Measurements from ENCODE around the gene SNAP91. TPM values are rescaled to one million over a fixed set of nuclear protein-coding genes. Genes with fewer than 3 reads are reported as not detected.

The SNAP91 gene
- total RNA-seq, 1 donor from 2014 or later: not detected

DNA sequence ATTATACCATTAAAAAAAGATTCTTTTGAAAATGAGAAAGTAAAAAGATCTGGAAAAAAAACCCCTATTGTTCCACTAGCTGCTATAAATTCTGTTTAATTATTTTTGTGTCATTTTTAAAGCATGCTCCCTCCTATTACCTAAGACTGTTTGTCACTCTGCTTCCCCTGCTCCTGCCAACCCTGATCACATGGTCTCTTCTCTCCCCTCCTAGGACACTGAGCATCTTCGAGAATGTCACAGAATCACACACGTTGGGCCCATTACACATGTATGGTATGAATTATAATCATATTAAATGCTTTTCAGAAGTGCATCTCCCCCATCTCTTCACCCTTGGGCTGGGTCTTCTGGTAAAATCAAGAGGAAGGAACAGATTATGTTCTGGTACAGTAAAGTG, 6.2 kb downstream of the SNAP91 start:
- TF ChIP-seq, protein P1, sequence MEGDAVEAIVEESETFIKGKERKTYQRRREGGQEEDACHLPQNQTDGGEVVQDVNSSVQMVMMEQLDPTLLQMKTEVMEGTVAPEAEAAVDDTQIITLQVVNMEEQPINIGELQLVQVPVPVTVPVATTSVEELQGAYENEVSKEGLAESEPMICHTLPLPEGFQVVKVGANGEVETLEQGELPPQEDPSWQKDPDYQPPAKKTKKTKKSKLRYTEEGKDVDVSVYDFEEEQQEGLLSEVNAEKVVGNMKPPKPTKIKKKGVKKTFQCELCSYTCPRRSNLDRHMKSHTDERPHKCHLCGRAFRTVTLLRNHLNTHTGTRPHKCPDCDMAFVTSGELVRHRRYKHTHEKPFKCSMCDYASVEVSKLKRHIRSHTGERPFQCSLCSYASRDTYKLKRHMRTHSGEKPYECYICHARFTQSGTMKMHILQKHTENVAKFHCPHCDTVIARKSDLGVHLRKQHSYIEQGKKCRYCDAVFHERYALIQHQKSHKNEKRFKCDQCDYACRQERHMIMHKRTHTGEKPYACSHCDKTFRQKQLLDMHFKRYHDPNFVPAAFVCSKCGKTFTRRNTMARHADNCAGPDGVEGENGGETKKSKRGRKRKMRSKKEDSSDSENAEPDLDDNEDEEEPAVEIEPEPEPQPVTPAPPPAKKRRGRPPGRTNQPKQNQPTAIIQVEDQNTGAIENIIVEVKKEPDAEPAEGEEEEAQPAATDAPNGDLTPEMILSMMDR (conservative IDR thresholded peaks at IDR 0.05; ENCODE audit: low read depth, low read length): no peak
- H3K4me3 ChIP-seq (ENCODE audit: low read depth, low read length): no peak overlapping the region
- no peak for DNase-seq (ENCODE audit: low read depth)

DNA sequence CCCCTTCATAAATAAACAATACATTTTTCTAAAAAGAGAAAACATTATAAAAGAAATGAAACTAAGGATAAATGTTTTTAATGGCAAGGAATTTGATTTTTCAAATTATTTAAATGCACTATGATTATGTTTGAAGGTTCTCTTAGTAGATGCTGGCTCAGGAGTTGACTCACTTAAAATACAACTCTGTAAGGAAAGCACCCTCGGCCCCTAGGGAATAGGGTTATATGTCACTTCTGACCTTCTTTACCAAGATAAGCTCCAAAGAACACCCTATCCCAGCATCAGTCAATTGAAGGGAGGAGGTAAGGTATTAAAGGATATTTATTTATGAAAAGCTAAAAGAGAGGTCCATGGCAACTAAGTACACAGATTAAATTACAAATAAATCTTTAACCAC, 6.8 kb downstream of the SNAP91 start:
- TF ChIP-seq, protein P1 (conservative IDR thresholded peaks at IDR 0.05; ENCODE audit: low read depth, low read length): no peak
- H3K4me3 ChIP-seq (ENCODE audit: low read depth, low read length): no peak overlapping the region
- no peak for DNase-seq (ENCODE audit: low read depth)

DNA sequence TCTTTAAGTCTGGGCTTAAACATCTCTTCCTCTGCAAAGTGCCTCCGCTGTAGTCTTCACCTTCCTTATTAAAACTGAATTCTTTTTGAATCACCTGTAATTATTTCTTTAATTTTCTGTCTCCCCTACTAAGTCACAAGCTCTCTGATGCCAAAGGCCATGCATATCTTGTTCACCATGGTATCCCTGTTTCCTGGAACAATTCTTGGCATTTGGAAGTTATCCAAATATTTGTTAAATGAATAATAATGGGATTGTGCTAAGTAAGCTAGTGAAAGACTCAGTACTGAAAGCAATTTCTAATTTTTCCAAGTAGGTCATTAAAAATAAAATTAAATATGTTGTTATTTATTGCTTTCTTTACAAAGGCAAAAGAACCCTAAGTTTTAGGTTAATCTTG, 12.2 kb downstream of the SNAP91 start:
- DNase-seq (ENCODE audit: low read depth): peak; percentile 16
- TF ChIP-seq, protein P1 (conservative IDR thresholded peaks at IDR 0.05; ENCODE audit: low read depth, low read length): no peak
- H3K4me3 ChIP-seq (ENCODE audit: low read depth, low read length): no peak overlapping the region

DNA sequence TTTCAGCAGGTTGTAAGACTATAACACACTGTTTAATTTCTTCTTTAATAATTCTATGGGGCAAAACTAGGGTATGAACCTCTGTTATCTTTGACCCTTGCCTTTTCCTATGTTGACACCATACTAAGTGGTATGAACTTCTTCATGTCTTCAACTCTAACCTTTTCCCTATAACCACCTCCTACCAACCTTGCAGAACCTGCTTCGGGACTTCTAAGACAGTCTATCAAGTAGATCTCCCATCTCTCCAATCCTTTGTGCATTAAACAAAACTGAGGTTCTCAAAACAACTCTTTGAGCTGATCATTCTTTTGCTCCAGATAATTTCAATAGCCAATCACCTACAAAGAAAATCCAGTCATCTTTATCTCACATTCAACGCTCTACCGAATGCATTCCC, 23.4 kb downstream of the SNAP91 start:
- TF ChIP-seq, protein P1 (conservative IDR thresholded peaks at IDR 0.05; ENCODE audit: low read depth, low read length): no peak
- H3K4me3 ChIP-seq (ENCODE audit: low read depth, low read length): no peak overlapping the region
- no peak for DNase-seq (ENCODE audit: low read depth)

DNA sequence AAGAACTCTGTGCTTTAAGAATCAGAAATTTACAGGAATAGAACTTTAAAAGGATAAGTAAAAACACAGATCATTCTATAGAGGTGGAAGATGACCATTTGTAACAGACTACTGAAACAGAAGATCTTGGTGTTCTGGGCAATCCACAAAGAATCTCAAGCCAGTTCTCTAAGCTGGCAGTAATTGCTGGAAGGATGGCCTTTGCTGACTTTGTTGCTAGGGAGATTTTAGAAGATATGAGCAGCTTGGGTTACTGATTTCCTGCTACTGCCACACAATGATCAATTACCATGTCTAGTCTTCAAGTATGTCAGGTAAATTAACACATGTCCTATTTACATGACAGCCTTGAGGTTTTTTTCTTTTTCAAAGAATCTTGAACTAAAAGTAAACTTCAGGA, 31.1 kb downstream of the SNAP91 start:
- no peak for DNase-seq (ENCODE audit: low read depth)
- TF ChIP-seq, protein P1 (conservative IDR thresholded peaks at IDR 0.05; ENCODE audit: low read depth, low read length): no peak
- no peak overlapping the region for H3K4me3 ChIP-seq (ENCODE audit: low read depth, low read length)

DNA sequence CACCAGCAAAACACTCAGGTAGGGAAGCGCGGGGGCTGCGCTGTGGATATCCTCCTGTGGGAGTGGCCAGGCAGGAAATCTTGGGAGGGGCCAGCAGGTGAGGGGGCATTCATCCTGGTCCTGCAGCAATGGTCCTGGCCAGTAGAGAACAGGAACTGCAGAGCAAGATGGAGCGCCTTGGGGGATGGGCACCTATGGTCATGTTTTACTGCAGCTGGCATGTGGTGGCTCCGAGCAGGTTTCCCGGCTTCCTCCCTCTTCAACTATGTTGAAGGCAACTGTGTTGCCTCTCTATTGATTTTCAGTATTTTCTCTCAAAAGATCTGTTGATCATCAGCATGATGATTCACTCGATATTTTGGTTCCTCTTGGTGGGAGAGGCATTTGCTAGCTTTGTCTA, 70.9 kb downstream of the SNAP91 start:
- DNase-seq (ENCODE audit: low read depth): no peak
- no peak overlapping the region for H3K4me3 ChIP-seq (ENCODE audit: low read depth, low read length)

DNA sequence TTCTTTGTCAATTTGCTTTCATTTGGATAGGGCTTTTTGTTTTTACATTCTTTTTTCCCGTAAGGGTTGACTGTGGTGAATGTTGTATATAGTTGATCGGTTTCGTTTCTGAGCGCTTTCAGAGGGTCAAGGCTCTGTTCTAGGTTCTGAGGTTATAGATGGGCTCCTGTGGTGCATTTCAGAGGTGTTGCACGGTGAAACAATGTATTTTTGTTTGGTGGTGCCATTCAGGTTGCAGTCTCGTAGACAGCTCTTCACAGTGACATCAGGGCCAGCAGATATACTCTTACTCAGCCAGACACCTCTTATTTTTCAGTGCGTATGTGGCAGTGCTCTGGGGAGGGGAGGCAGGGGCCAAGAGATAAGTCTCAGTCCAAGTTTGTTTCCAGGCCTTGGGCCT, 72.1 kb downstream of the SNAP91 start:
- no peak overlapping the region for H3K4me3 ChIP-seq (ENCODE audit: low read depth, low read length)
- TF ChIP-seq, protein P1 (conservative IDR thresholded peaks at IDR 0.05; ENCODE audit: low read depth, low read length): no peak
- no peak for DNase-seq (ENCODE audit: low read depth)

More for the DNA sequence above, 70.9 kb downstream of the SNAP91 start:
- TF ChIP-seq, protein P1 (conservative IDR thresholded peaks at IDR 0.05; ENCODE audit: low read depth, low read length): no peak

Data from epithelial cell of proximal tubule (primary cell).